Esophagus squamous epithelium (tissue), 5 donors: Measurements from ENCODE around the gene NAT9. TPM values are rescaled to one million over a fixed set of nuclear protein-coding genes. Genes with fewer than 3 reads are reported as not detected.

ENCODE experiments used
- DNase-seq: peaks from one replicate; lab custom pipeline; 2025; lab: John Stamatoyannopoulos, UW
- H3K27ac ChIP-seq, 4 donors: fragments of 200-600 bp; sonication (generic); one replicate each; pipeline ENCODE4 v1.5.1; 2016 to 2019; ENCODE audit warnings: mild to moderate bottlenecking in 1 of 4
- H3K27me3 ChIP-seq, 4 donors: fragments of 200-600 bp; sonication (generic); 1 replicate in 3 of 4; 2 replicates in 1 of 4; pipeline versions ENCODE4 v1.5.1 to v1.6.0; 2017 to 2021; ENCODE audit warnings: antibody characterized with exemption in 1 of 4
- H3K36me3 ChIP-seq, 3 donors: fragments of 200-600 bp; sonication (generic); one replicate each; pipeline ENCODE4 v1.5.1; 2016 to 2019
- H3K4me1 ChIP-seq, 3 donors: fragments of 200-600 bp; sonication (generic); one replicate each; pipeline ENCODE4 v1.5.1; 2017 to 2019
- H3K4me3 ChIP-seq, 4 donors: fragments of 200-600 bp; sonication (generic); 1 replicate in 3 of 4; 2 replicates in 1 of 4; pipeline ENCODE4 v1.5.1; 2016 to 2019; ENCODE audit warnings: mild to moderate bottlenecking in 2 of 4, moderate library complexity in 1 of 4
- H3K9me3 ChIP-seq, 3 donors: fragments of 200-600 bp; sonication (generic); one replicate each; pipeline ENCODE4 v1.5.1; 2016 to 2019
- POLR2A ChIP-seq, 4 donors: fragments of 450-650 bp; IDR thresholded peaks; one replicate each; pipeline ENCODE4 v1.6.1; 2017; ENCODE audit warnings: antibody characterized with exemption in 4 of 4, mild to moderate bottlenecking in 4 of 4, moderate library complexity in 3 of 4
- WGBS, 2 donors: methylation state at CpG; one replicate each; pipeline ENCODE4 v1.1.5; 2018; 5-methylcytosine and 5-hydroxymethylcytosine counted together
- intact Hi-C: fragments of 100-400 bp; cut with DNase I; formaldehyde crosslinking; loops from one replicate; pipeline ENCODE4 v1.15.0; 2022
- total RNA-seq, 4 donors: library from RNA; depleted of rRNA; stranded (reverse); fragments of >200 nt; gene quantifications; one replicate each; pipeline ENCODE4 v1.1.0, GENCODE V29; 2016
- TF ChIP-seq, protein P1 (sequence below), 6 experiments: fragments of 450-650 bp in 4 of 6; fragments of 200-600 bp in 2 of 6; sonication (generic) in 2 of 6; IDR thresholded peaks; one replicate each; pipeline ENCODE4 v1.5.1; 2016 to 2019; ENCODE audit warnings: antibody characterized with exemption in 6 of 6, mild to moderate bottlenecking in 4 of 6, moderate library complexity in 4 of 6
- donor health status: DM: yes; HTN: yes; CAD: no.

NAT9 gene
- total RNA-seq, 4 donors from 2014 or later = 17.3 to 29.8 (median 24.5) TPM

DNA sequence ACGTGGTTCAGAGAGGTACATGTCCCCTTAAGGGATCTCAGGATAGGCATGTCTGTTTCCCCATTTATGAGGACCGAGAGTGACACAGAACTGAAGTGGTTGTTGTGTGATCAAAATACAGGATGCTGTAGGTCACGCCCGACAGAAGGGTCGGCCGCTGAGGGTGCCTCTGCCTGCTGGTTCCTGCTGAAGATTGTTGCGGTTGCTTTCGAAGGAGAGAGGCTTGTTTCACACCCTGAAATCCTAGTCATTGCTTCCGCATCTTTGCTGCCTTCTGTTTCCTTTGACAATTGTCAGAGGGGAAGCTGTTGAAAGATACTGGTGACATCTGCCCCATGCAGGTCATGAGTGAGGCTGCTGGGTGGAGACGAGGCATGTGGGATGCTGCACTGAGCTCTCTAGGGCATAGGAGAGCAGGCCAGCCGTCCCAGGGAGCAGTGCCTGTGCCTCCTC is 3.8 kb upstream of the NAT9 start:
- Histone ChIP-seq H3K27me3 (no peaks in the 10 kb centered on the region), H3K4me3 (no peak overlapping the region), H3K9me3 (no peaks in the 10 kb centered on the region), H3K4me1 (peaks cover 15 to 49% (median 24%) of the 10 kb centered on the region in 3 donors), H3K36me3 (peaks cover 0 to 37% (median 4%) of the 10 kb centered on the region in 3 donors), H3K27ac (peak overlapping the region in 2 of 4 donors; percentile 31 to 73)
- DNase-seq = no peak
- 51 to 73% methylated on average over 10 to 11 of the region's 11 CpGs for WGBS, 2 donors
- TF ChIP-seq, protein P1, sequence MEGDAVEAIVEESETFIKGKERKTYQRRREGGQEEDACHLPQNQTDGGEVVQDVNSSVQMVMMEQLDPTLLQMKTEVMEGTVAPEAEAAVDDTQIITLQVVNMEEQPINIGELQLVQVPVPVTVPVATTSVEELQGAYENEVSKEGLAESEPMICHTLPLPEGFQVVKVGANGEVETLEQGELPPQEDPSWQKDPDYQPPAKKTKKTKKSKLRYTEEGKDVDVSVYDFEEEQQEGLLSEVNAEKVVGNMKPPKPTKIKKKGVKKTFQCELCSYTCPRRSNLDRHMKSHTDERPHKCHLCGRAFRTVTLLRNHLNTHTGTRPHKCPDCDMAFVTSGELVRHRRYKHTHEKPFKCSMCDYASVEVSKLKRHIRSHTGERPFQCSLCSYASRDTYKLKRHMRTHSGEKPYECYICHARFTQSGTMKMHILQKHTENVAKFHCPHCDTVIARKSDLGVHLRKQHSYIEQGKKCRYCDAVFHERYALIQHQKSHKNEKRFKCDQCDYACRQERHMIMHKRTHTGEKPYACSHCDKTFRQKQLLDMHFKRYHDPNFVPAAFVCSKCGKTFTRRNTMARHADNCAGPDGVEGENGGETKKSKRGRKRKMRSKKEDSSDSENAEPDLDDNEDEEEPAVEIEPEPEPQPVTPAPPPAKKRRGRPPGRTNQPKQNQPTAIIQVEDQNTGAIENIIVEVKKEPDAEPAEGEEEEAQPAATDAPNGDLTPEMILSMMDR (IDR thresholded peaks at IDR 0.05) = no peak
- no peak for TF ChIP-seq POLR2A (IDR thresholded peaks at IDR 0.05)
- intact Hi-C loops = no loop called here

DNA sequence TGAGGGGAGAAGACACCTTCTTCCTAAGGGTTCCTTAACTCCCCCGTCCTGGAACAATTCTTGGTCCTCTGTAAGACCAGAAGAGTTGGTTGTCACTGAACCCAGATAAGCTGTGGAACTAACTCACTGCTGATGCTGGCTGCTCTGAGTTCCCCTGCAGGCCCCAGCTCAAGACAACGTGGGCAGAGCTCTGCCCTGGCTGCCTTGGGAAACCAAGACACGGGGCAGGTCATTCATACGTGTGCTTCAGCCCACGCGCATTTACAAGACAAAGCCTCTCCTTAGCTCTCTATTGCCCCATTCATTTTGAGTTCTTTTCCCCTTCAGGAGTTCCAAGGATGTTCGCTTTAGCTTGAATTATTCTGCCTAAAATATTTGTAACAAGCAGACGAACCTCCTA is 3.4 kb upstream of the NAT9 start:
- H3K4me3 ChIP-seq = no peak overlapping the region
- H3K4me1 ChIP-seq = peaks cover 15 to 53% (median 28%) of the 10 kb centered on the region in 3 donors
- TF ChIP-seq, protein P1 (IDR thresholded peaks at IDR 0.05) = no peak

DNA sequence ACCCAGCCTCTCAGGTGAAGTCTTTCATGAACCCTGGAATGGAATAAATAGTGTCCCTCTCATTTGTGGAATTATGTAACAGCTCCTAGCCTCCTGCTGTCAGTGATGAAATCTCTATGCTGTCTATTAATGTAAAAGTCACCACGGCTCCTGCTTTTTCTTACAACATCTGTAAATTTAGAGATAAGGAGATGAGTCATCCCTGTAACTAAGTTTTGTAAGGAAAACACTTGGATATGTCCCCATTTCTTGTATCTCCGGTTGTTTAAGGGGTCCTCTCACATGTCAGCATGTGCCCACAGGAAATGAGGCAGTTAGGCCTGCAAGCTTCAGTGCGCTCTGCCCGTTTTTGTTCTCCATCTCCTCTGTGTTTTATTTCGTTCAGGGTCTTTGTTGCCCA is 2.8 kb upstream of the NAT9 start:
- Histone ChIP-seq H3K4me3 (no peak overlapping the region), H3K36me3 (peaks cover 0 to 37% (median 4%) of the 10 kb centered on the region in 3 donors), H3K27ac (peak overlapping the region in 3 of 4 donors; percentile 10 to 73 (median 31)), H3K4me1 (peaks cover 15 to 59% (median 28%) of the 10 kb centered on the region in 3 donors), H3K9me3 (no peaks in the 10 kb centered on the region), H3K27me3 (no peaks in the 10 kb centered on the region)
- intact Hi-C loops = no loop called here
- no peak for DNase-seq
- 61 to 65% methylated on average over 5 of the region's 5 CpGs for WGBS, 2 donors
- no peak for TF ChIP-seq POLR2A (IDR thresholded peaks at IDR 0.05)
- TF ChIP-seq, protein P1 (IDR thresholded peaks at IDR 0.05) = no peak

More for the DNA sequence above, 3.4 kb upstream of the NAT9 start:
- Histone ChIP-seq H3K27ac (peak overlapping the region in 3 of 4 donors; percentile 10 to 73 (median 31)), H3K36me3 (peaks cover 0 to 35% (median 4%) of the 10 kb centered on the region in 3 donors), H3K27me3 (no peaks in the 10 kb centered on the region), H3K9me3 (no peaks in the 10 kb centered on the region)
- 63 to 82% methylated on average over 8 of the region's 8 CpGs for WGBS, 2 donors
- intact Hi-C loops = no loop called here
- DNase-seq = no peak

DNA sequence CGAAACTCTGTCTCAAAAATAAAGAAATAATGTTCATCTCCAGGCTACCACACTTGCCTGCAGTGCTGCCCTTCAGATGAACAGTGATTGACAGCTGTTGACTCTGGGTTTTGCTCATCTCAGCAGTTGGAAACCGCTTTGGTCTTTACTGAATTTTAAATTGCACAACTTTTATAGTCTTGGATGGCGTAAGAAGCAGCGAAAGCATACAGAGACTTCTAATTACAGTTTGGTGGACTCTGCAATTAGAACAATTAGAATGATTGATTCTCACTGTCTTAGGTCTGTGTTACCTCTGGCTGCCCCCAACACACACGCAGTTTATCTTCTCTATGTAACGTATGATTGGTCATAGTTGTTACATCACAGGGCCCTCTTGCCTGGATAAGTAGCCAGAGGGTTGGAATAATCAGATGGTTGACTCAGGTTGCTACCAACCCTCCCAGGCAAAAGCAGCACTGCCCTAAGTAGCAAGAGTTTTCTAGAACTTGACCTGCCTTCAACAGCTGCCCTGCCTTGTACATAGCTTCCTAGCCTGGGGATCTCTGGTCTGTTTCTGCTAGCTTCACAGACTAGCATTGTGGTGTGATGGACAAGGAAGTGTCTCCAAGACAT is 1.9 kb upstream of the NAT9 start:
- Histone ChIP-seq H3K36me3 (peaks cover 0 to 45% (median 11%) of the 10 kb centered on the region in 3 donors), H3K27ac (no peak overlapping the region), H3K27me3 (no peaks in the 10 kb centered on the region), H3K4me1 (peaks cover 15 to 68% (median 28%) of the 10 kb centered on the region in 3 donors), H3K4me3 (no peak overlapping the region), H3K9me3 (no peaks in the 10 kb centered on the region)
- no peak for DNase-seq
- no peak for TF ChIP-seq POLR2A (IDR thresholded peaks at IDR 0.05)
- TF ChIP-seq, protein P1 (IDR thresholded peaks at IDR 0.05) = no peak
- 67 to 79% methylated on average over 5 to 6 of the region's 6 CpGs for WGBS, 2 donors
- intact Hi-C loops = no loop called here

DNA sequence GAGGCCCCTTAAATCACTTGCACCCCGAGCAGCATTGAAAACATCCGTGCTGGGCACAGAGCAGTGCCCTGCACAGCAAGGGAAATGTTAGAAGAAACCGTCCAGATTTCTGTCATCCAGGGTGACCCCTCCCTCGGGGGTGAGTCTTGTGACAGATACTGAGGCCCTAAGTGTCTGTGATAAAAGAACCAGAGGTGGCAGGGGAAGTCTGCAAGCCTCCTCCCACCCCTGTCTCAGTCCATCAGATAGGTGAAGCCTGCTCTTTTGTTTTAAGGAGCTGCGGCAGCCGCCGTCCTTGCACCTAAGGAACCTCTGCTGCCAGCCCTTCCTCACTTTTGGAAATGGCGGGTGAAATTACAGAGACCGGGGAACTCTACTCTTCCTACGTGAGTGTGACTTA is 845 bp upstream of the NAT9 start:
- 28 to 43% methylated on average over 5 to 10 of the region's 10 CpGs for WGBS, 2 donors
- Histone ChIP-seq H3K36me3 (peaks cover 9 to 45% (median 20%) of the 10 kb centered on the region in 3 donors), H3K27me3 (no peaks in the 10 kb centered on the region), H3K4me3 (peak overlapping the region; percentile 59 to 99 (median 86)), H3K4me1 (peaks cover 15 to 68% (median 28%) of the 10 kb centered on the region in 3 donors), H3K27ac (peak overlapping the region in 3 of 4 donors; percentile 71 to 88 (median 87)), H3K9me3 (no peaks in the 10 kb centered on the region)
- TF ChIP-seq, protein P1 (IDR thresholded peaks at IDR 0.05) = no peak
- TF ChIP-seq POLR2A (IDR thresholded peaks at IDR 0.05) = no peak
- DNase-seq = no peak
- intact Hi-C loops = no loop called here
